Measurements from ENCODE around the gene UROC1. TPM values are rescaled to one million over a fixed set of nuclear protein-coding genes. Genes with fewer than 3 reads are reported as not detected.
"Not testable (repeated sequence)": the region's sequence is repeated elsewhere in the genome, so short reads cannot be mapped to it uniquely, and the experiment has no call there.

UROC1 gene
- total RNA-seq, 1 donor from 2014 or later, result not detected

- DNase-seq (ENCODE audit: low read depth in 2 of 2), result no peak
Measured at GRCh38 chr3:126547721-126548120, 30.1 kb upstream of the UROC1 start.

- DNase-seq (ENCODE audit: low read depth in 2 of 2), result no peak
Measured at GRCh38 chr3:126546549-126547239, 29.1 kb upstream of the UROC1 start.

GRCh38 chr3:126546013-126546412, 28.4 kb upstream of the UROC1 start:
- DNase-seq (ENCODE audit: low read depth in 2 of 2), result no peak

GRCh38 chr3:126545544-126545943, 28.0 kb upstream of the UROC1 start:
- DNase-seq (ENCODE audit: low read depth in 2 of 2), result no peak

- no peak for DNase-seq (ENCODE audit: low read depth in 2 of 2)
Measured at GRCh38 chr3:126544596-126545281, 27.2 kb upstream of the UROC1 start.

- no peak for DNase-seq (ENCODE audit: low read depth in 2 of 2)
Measured at GRCh38 chr3:126543457-126544061, 26.0 kb upstream of the UROC1 start.

- no peak for DNase-seq (ENCODE audit: low read depth in 2 of 2)
Measured at GRCh38 chr3:126542340-126543241, 25.0 kb upstream of the UROC1 start.

GRCh38 chr3:126541628-126542339, 24.2 kb upstream of the UROC1 start:
- no peak for DNase-seq (ENCODE audit: low read depth in 2 of 2)

- no peak for DNase-seq (ENCODE audit: low read depth in 2 of 2)
Measured at GRCh38 chr3:126540951-126541627, 23.5 kb upstream of the UROC1 start.

- peak; percentile 65 to 79 for DNase-seq (ENCODE audit: low read depth in 2 of 2)
Measured at GRCh38 chr3:126540342-126540849, 22.8 kb upstream of the UROC1 start.

GRCh38 chr3:126539558-126540250, 22.1 kb upstream of the UROC1 start:
- DNase-seq (ENCODE audit: low read depth in 2 of 2), result no peak

GRCh38 chr3:126538966-126539365, 21.4 kb upstream of the UROC1 start:
- no peak for DNase-seq (ENCODE audit: low read depth in 2 of 2)

GRCh38 chr3:126538316-126538715, 20.7 kb upstream of the UROC1 start:
- no peak for DNase-seq (ENCODE audit: low read depth in 2 of 2)

- no peak for DNase-seq (ENCODE audit: low read depth in 2 of 2)
Measured at GRCh38 chr3:126537730-126538281, 20.2 kb upstream of the UROC1 start.

GRCh38 chr3:126537116-126537729, 19.6 kb upstream of the UROC1 start:
- no peak for DNase-seq (ENCODE audit: low read depth in 2 of 2)

- DNase-seq (ENCODE audit: low read depth in 2 of 2), result no peak
Measured at GRCh38 chr3:126536126-126536525, 18.6 kb upstream of the UROC1 start.

- no peak for DNase-seq (ENCODE audit: low read depth in 2 of 2)
Measured at GRCh38 chr3:126535636-126536035, 18.1 kb upstream of the UROC1 start.

GRCh38 chr3:126534716-126535115, 17.1 kb upstream of the UROC1 start:
- DNase-seq (ENCODE audit: low read depth in 2 of 2), result not testable (repeated sequence)

- DNase-seq (ENCODE audit: low read depth in 2 of 2), result no peak
Measured at GRCh38 chr3:126533506-126533905, 15.9 kb upstream of the UROC1 start.

Data from lung microvascular endothelial cell (primary cell).